ENCODE results near the gene MAP2K5. TPM values are rescaled to one million over a fixed set of nuclear protein-coding genes. Genes with fewer than 3 reads are reported as not detected.
A peak's percentile ranks its signal among the peaks of the same experiment; 100 is the strongest.

Gene MAP2K5
- 19.0 TPM for total RNA-seq
- long read RNA-seq, transcript MAP2K5-201 (22 exons, 2,347 nt) = major isoform, 15 of 15 reads
- long read RNA-seq, partial matches to known transcripts = 0 of 15 reads
- long read RNA-seq, other reads (novel, unspliced or antisense) = 0 of 15 reads

DNA sequence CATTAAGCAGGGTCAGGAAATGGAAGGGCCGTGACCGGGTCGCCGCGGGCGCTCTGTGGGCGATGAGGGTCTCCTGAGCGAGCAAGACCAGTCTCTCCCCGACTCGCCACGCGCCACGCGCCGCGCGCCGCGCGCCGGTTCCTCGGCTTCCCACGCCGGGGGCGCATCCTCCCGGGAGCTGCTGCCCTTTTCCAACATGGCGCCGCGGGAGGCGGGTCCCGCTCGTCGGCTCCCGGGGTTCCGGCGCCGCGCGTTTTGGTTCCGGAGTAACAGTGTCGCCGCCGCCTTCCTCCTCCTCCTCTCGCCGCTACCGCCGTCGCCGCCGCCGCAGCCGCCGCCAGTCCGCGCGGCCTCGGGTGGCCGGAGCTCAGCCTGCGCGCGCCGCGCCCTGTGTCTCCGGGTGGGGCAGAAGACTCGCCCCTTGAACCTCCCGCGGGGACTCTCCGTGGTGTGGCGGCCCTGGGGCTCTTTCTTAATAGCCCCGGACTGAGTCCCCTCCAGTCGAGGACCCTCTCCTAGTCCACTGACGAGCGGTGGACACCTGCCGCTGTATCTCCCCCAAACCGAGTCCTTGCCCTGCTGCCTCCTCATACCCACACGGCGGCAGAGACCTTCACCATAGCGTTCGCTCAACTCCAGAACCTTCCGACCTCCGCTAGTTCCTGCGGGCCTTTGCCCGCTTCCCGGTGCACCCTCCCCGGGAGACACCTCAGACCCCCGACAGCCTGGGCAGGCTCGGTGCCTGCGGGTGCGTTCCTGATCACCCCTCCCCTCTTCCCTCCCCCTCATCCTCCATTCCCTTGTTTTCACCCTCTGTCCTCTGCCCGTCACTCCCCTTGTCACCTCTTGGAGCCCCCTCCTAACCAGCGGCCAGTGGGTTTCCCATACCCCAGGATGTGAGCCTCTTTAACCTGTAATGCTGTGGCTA lies at the start of gene MAP2K5:
MAP2K5 (plus strand) TSS at position 284 of the 928 bp plus-strand sequence; CDS start at position 917, 633 bp downstream.
- DNase-seq (ENCODE audit: missing footprints) = peak; percentile 95
- peak; percentile 93 for ATAC-seq
- intact Hi-C loops (cut with DNase I) = loop anchor here (2.0 kb wide), 1 partner anchor 22 kb away; the partner anchor contains the start of gene C15orf61

DNA sequence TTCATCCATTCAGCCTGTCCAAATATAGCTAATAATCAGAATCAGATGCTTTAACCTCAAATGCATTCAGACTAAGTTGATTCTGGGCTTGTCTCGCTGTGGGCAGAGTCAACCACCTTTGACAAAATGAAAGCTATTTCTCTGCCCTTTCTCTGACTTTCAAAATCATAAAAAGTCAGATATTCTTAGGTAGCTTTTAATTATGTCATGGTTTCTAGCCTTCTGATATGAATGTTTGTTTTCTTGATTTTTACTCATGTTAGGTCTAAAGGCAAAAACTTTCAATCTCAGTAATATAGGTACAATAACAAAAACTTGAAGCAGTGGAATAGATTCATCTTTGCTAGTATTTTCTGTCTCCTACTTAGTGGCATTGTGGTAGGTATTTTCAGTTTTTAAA lies 46.9 kb upstream of the MAP2K5 start:
- intact Hi-C loops (cut with DNase I) = no loop called here
- ATAC-seq (no peak), DNase-seq (ENCODE audit: missing footprints) (no peak)

- ATAC-seq (no peak), DNase-seq (ENCODE audit: missing footprints) (no peak)
- intact Hi-C loops (cut with DNase I) = loop anchor here (5.0 kb wide), 1 partner anchor 336 kb away; no protein-coding TSS in a partner anchor
Observed at GRCh38 chr15:67501177-67501835, 41.2 kb upstream of the MAP2K5 start.

GRCh38 chr15:67501836-67502461 lies 40.6 kb upstream of the MAP2K5 start:
- no peak for DNase-seq (ENCODE audit: missing footprints)
- intact Hi-C loops (cut with DNase I) = loop anchor here (5.0 kb wide), 1 partner anchor 335 kb away; no protein-coding TSS in a partner anchor
- ATAC-seq = no peak

- ATAC-seq (no peak), DNase-seq (ENCODE audit: missing footprints) (no peak)
- intact Hi-C loops (cut with DNase I) = loop anchor here (5.0 kb wide), 1 partner anchor 333 kb away; no protein-coding TSS in a partner anchor
Observed at GRCh38 chr15:67504056-67504455, 38.4 kb upstream of the MAP2K5 start.

DNA sequence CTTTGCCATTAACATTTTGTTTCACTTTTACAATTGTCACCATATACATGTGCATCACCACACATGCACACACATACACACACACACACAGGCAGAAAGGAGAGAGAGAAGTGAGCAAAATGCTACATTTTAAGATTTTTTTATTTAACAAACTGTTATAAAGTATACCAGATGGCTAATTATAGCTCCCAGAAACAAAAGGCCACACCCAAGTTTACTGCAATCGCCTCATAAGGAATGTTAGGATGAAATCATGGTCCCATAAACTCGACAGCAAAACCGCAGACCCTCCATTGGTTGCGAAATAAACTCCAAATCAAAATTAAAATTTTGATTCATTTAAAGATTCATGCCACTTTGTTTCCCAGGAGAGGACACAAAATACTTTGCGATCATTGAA lies 37.7 kb upstream of the MAP2K5 start:
- intact Hi-C loops (cut with DNase I) = loop anchor here (5.0 kb wide), 1 partner anchor 333 kb away; no protein-coding TSS in a partner anchor
- DNase-seq (ENCODE audit: missing footprints) = no peak
- ATAC-seq = no peak

DNA sequence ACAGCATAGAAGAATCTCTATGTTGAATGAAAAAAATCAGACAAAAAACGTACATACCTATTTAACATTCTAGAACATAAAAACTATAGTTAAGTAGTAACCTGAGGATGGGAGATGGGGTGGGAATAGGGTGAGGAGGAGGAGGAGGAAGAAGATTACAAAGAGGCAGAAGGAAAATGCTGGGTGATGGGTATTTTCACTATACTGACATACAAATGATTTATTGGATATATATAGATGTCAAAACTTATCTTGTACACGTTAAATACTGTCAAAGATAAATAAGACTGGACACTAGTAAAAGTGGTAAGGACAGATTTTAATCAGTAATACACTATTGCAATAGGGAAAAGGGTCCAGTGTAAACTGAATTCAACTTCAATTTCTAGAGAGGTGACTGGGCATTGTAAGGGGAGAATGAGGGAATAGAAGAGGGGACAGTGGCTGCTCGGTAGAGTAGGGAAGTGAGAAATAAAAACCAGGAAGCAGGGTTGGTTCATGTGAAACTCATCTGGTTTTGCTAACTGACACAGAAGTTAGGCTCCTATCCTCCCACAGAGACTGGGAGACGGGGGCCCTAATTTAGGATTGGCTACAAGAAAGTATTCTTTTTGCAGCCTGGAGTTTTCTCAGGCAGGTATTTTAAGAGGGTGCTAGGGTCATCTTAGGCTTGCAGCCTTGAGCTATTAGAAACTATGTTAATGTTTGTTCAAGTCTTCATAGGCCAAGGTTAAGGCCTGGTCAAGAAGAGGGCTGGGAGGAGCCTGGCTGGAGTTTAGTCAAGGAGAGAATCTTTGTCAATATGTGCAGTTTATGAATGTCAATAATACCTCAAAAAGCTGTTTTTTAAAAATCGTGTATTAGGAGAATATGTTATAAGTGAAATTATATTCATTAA lies 36.6 kb upstream of the MAP2K5 start:
- intact Hi-C loops (cut with DNase I) = no loop called here
- no peak for DNase-seq (ENCODE audit: missing footprints)
- no peak for ATAC-seq

DNA sequence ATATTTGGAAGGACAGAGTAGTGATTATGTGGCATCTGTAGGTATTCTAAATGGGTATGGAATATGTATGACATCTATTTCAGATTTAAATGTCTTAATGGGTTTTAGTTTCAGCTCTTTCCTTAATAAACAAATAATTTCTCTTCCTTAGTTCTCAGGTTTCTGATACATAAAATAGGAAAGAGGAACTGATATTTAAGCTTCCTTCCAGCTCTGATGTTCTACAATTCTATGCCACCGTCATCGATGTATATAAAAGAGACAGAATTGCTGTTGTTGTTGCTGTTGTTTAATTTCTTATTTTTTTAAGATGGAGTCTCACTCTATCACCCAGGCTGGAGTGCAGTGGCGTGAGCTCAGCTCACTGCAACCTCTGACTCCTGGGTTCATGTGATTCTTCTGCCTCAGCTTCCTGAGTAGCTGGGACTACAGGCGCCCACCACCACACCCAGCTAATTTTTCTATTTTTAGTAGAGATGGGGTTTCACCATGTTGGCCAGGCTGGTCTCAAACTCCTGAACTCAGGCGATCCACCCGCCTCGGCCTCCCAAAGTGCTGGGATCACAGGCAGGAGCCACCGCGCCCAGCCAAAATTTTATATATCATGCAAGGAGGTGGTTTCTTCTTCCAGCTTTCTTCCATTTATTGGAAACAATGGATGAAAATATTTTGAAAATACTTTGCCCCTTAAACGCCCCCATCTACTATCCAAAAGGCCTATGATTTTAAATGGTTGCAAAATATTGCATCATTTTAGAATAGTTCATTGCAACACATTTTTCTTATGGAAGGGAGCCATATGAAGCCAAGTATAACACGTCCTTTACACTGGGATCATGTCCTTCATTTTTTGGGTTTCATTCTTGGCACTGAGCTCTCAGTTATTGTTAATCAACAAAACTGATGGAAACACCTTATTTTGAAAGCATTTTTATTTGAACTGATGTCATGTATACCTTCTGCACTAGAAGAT lies 35.4 kb upstream of the MAP2K5 start:
- peak; percentile 20 for ATAC-seq
- intact Hi-C loops (cut with DNase I) = no loop called here
- no peak for DNase-seq (ENCODE audit: missing footprints)

DNA sequence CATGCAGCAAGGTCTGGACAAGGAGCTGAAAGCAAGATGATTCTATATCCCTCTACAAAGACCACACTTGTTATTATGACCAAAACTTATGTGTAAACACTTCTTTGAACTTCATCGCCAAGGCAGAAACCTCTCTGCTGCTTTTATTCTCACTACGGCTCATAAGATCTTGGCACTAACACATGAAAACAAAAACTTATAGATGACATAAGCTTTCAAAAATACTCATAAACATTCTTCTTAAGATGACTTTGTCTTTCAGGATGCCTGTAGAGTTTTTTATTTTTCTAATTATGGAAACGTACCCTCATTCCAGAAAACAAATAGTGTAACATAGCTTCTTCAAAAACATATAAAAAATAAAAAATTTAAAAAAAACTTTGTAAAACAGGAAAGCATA lies 34.1 kb upstream of the MAP2K5 start:
- no peak for DNase-seq (ENCODE audit: missing footprints)
- intact Hi-C loops (cut with DNase I) = no loop called here
- ATAC-seq = no peak

GRCh38 chr15:67509918-67510317 lies 32.6 kb upstream of the MAP2K5 start:
- DNase-seq (ENCODE audit: missing footprints) (no peak), ATAC-seq (no peak)
- intact Hi-C loops (cut with DNase I) = no loop called here

- intact Hi-C loops (cut with DNase I) = no loop called here
- no peak for ATAC-seq
- no peak for DNase-seq (ENCODE audit: missing footprints)
Observed at GRCh38 chr15:67510597-67511190, 31.8 kb upstream of the MAP2K5 start.

GRCh38 chr15:67511606-67512005 lies 30.9 kb upstream of the MAP2K5 start:
- ATAC-seq (no peak), DNase-seq (ENCODE audit: missing footprints) (no peak)
- intact Hi-C loops (cut with DNase I) = no loop called here

DNA sequence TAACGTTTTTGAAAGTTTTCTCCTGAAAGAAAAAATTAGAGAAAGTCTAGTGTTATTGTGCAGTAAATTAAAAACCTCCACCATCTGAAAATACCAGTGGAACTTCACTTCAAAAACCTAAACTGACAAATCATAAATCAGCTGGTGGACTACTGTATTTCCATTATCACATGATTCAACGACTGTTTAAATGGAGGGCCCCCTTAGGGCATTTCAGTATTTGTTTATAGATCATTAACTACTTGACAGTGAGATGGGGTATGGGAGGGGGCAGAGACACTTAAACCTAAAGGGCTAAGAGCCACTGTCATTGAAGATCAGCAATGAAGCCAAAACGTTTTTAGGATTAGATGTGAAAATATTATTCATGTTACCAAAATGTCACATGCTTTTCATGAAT lies 30.4 kb upstream of the MAP2K5 start:
- no peak for ATAC-seq
- intact Hi-C loops (cut with DNase I) = no loop called here
- no peak for DNase-seq (ENCODE audit: missing footprints)

- DNase-seq (ENCODE audit: missing footprints) = no peak
- ATAC-seq = no peak
- intact Hi-C loops (cut with DNase I) = no loop called here
Observed at GRCh38 chr15:67512933-67513714, 29.4 kb upstream of the MAP2K5 start.

GRCh38 chr15:67515090-67515489 lies 27.4 kb upstream of the MAP2K5 start:
- DNase-seq (ENCODE audit: missing footprints) = no peak
- no peak for ATAC-seq
- intact Hi-C loops (cut with DNase I) = no loop called here

GRCh38 chr15:67515557-67515956 lies 26.9 kb upstream of the MAP2K5 start:
- intact Hi-C loops (cut with DNase I) = no loop called here
- no peak for ATAC-seq
- no peak for DNase-seq (ENCODE audit: missing footprints)

Data from Right ventricle myocardium inferior (tissue), 1 donor.